Nephron progenitor cell (in vitro differentiated cells): ENCODE measurements around the gene MICB.

ENCODE experiments used
- DNase-seq: peaks from one replicate; pipeline ENCODE4 v3.0.0; 2021
- H3K27ac Mint-ChIP-seq: 2 replicates; pipeline ENCODE4 v1.8.0; 2021; ENCODE audit warnings: mild to moderate bottlenecking, moderate library complexity, mixed read lengths
- H3K27me3 Mint-ChIP-seq: 2 replicates; pipeline ENCODE4 v1.8.0; 2021; ENCODE audit warnings: mild to moderate bottlenecking, low read depth, mixed read lengths; ENCODE audit not compliant: poor library complexity
- H3K36me3 Mint-ChIP-seq: 2 replicates; pipeline ENCODE4 v1.8.0; 2021; ENCODE audit warnings: low read depth, mixed read lengths
- H3K4me1 Mint-ChIP-seq: 2 replicates; pipeline ENCODE4 v1.8.0; 2021; ENCODE audit warnings: mixed read lengths
- H3K4me3 Mint-ChIP-seq: 2 replicates; pipeline ENCODE4 v1.8.0; 2021; ENCODE audit warnings: mild to moderate bottlenecking, moderate library complexity, mixed read lengths
- H3K9me3 Mint-ChIP-seq: 2 replicates; pipeline ENCODE4 v1.8.0; 2021; ENCODE audit warnings: mild to moderate bottlenecking, moderate library complexity, mixed read lengths
- TF ChIP-seq, protein P1 (sequence below): fragments of 200-600 bp; sonication (generic); IDR thresholded peaks from 2 replicates; pipeline ENCODE4 v1.5.0; 2021; ENCODE audit warnings: antibody characterized with exemption

The MICB gene

DNA sequence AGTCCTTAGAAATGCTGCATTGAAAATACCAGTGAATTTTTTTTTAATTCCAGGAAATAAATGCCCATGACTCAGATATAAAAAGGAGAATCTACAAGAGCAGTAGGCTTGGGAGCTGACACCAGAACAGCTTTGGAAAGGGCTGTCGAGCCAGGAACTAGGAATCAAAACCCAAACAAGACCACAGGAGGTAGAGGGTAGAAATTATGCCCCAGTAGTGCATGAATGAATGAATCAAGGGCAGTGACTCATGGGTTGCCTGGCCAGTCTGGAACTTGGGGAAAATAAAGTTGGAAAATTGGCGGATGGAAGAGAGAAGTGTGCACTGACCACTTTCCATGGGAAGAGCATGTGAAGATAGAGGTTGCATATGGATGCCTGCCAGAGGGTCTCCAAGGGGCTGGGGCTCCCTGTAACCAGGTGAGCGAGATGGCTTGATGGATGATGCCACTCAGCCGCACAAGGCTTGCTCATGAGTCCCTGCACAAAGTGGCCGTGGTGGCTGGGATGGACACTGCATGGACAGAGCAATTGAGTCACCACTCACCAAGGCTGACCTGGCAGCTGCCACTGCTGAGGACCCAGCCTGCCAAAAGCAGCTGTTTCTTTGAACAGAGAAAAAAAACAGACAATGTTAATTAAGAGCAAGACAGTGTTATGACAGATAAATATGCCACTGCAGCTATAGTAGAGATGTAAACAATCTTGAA lies 15.7 kb downstream of the MICB start:
- Mint-ChIP-seq H3K4me1 (no peaks in the 10 kb centered on the region), H3K36me3 (no peaks in the 10 kb centered on the region), H3K4me3 (no peak overlapping the region), H3K9me3 (peaks cover 11% of the 10 kb centered on the region), H3K27ac (no peak overlapping the region), H3K27me3 (peaks cover 36% of the 10 kb centered on the region)
- TF ChIP-seq, protein P1, sequence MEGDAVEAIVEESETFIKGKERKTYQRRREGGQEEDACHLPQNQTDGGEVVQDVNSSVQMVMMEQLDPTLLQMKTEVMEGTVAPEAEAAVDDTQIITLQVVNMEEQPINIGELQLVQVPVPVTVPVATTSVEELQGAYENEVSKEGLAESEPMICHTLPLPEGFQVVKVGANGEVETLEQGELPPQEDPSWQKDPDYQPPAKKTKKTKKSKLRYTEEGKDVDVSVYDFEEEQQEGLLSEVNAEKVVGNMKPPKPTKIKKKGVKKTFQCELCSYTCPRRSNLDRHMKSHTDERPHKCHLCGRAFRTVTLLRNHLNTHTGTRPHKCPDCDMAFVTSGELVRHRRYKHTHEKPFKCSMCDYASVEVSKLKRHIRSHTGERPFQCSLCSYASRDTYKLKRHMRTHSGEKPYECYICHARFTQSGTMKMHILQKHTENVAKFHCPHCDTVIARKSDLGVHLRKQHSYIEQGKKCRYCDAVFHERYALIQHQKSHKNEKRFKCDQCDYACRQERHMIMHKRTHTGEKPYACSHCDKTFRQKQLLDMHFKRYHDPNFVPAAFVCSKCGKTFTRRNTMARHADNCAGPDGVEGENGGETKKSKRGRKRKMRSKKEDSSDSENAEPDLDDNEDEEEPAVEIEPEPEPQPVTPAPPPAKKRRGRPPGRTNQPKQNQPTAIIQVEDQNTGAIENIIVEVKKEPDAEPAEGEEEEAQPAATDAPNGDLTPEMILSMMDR = no peak
- DNase-seq = no peak

GRCh38 chr6:31521835-31522234 lies 23.9 kb downstream of the MICB start:
- H3K9me3 Mint-ChIP-seq = no peaks in the 10 kb centered on the region
- H3K36me3 Mint-ChIP-seq = no peaks in the 10 kb centered on the region
- H3K27me3 Mint-ChIP-seq = peaks cover 35% of the 10 kb centered on the region
- no peak for DNase-seq
- no peak overlapping the region for H3K27ac Mint-ChIP-seq
- H3K4me3 Mint-ChIP-seq = no peak overlapping the region
- H3K4me1 Mint-ChIP-seq = no peaks in the 10 kb centered on the region
- TF ChIP-seq, protein P1 = no peak

- Mint-ChIP-seq H3K9me3 (no peaks in the 10 kb centered on the region), H3K36me3 (peaks cover 10% of the 10 kb centered on the region), H3K4me3 (no peak overlapping the region), H3K4me1 (peaks cover 21% of the 10 kb centered on the region), H3K27ac (no peak overlapping the region), H3K27me3 (peaks cover 14% of the 10 kb centered on the region)
- DNase-seq = no peak
- TF ChIP-seq, protein P1 = no peak
These were observed 27.6 kb downstream of the MICB start for GRCh38 chr6:31525553-31525931.

GRCh38 chr6:31525932-31526591 lies 28.1 kb downstream of the MICB start:
- no peak overlapping the region for H3K27ac Mint-ChIP-seq
- peaks cover 15% of the 10 kb centered on the region for H3K36me3 Mint-ChIP-seq
- H3K4me1 Mint-ChIP-seq = peaks cover 25% of the 10 kb centered on the region
- H3K27me3 Mint-ChIP-seq = peaks cover 10% of the 10 kb centered on the region
- H3K9me3 Mint-ChIP-seq = no peaks in the 10 kb centered on the region
- H3K4me3 Mint-ChIP-seq = no peak overlapping the region
- TF ChIP-seq, protein P1 = no peak
- DNase-seq = no peak

- H3K27me3 Mint-ChIP-seq = peaks cover 2% of the 10 kb centered on the region
These were observed 30.4 kb downstream of the MICB start for GRCh38 chr6:31528307-31528777.

More at GRCh38 chr6:31528307-31528777, 30.4 kb downstream of the MICB start:
- no peaks in the 10 kb centered on the region for H3K9me3 Mint-ChIP-seq
- no peak for DNase-seq
- peak overlapping the region; percentile 92 for H3K27ac Mint-ChIP-seq
- peaks cover 30% of the 10 kb centered on the region for H3K4me1 Mint-ChIP-seq
- TF ChIP-seq, protein P1 = no peak
- H3K36me3 Mint-ChIP-seq = peaks cover 36% of the 10 kb centered on the region
- H3K4me3 Mint-ChIP-seq = no peak overlapping the region
